ENCODE data around the gene CCDC188.
A peak's percentile ranks its signal among the peaks of the same experiment; 100 is the strongest.

The CCDC188 gene

GRCh38 chr22:20181194-20181883 is 30.5 kb upstream of the CCDC188 start:
- Histone ChIP-seq H3K36me3 (replicated peaks in 1 of 2; ENCODE audit: control insufficient read depth in 2 of 2, insufficient read depth in 2 of 2, low read length in 2 of 2) (no peaks in the 10 kb centered on the region), H3K9ac (ENCODE audit: low read depth, low read length, poor library complexity) (no peak overlapping the region), H3K4me2 (ENCODE audit: insufficient read depth, low read length, poor library complexity, severe bottlenecking) (no peak overlapping the region), H3K4me3 (ENCODE audit: low read length in 2 of 2) (no peak overlapping the region), H2BK120ac (ENCODE audit: low read depth, low read length) (peak overlapping the region; percentile 31), H2AFZ (ENCODE audit: low read length) (no peak overlapping the region), H2BK12ac (ENCODE audit: low read length) (no peak overlapping the region), H3K27ac (replicated peaks; ENCODE audit: low read length) (no peak overlapping the region), H3K4ac (ENCODE audit: low read length) (peak overlapping the region; percentile 66), H3K14ac (ENCODE audit: low read length) (peak overlapping the region; percentile 71), H4K91ac (ENCODE audit: low read depth, low read length, poor library complexity) (no peak overlapping the region), H3K79me1 (ENCODE audit: low read depth, low read length) (no peaks in the 10 kb centered on the region), H3K4me1 (ENCODE audit: control insufficient read depth in 2 of 2, insufficient read depth in 1 of 2, low read depth in 1 of 2, low read length in 2 of 2) (peaks cover 0 to 4% of the 10 kb centered on the region in 2 donors), H2AK5ac (ENCODE audit: low read depth, low read length) (peak overlapping the region; percentile 46), H4K8ac (ENCODE audit: low read depth, low read length) (no peak overlapping the region), H3K27me3 (ENCODE audit: control insufficient read depth in 3 of 3, insufficient read depth in 3 of 3, low read depth in 1 of 3, low read length in 3 of 3) (peaks cover 0 to 40% (median 0%) of the 10 kb centered on the region in 3 experiments), H3K23ac (ENCODE audit: low read depth, low read length, poor library complexity) (peak overlapping the region; percentile 44), H2BK5ac (ENCODE audit: low read length) (no peak overlapping the region), H3K9me3 (replicated peaks in 1 of 2; ENCODE audit: control insufficient read depth in 2 of 2, insufficient read depth in 1 of 2, low read depth in 1 of 2, low read length in 2 of 2) (no peaks in the 10 kb centered on the region), H3K18ac (ENCODE audit: low read length) (peak overlapping the region; percentile 27), H2BK15ac (ENCODE audit: low read length) (no peak overlapping the region)
- WGBS, 2 donors (ENCODE audit: extremely low coverage in 2 of 2, insufficient read length in 2 of 2, insufficient replicate concordance in 1 of 2) = no CpG with 5 or more reads among the region's 17 CpGs
- no peak for DNase-seq (ENCODE audit: low spot score)

GRCh38 chr22:20180640-20181039 is 29.8 kb upstream of the CCDC188 start:
- Histone ChIP-seq H3K18ac (ENCODE audit: low read length) (no peak overlapping the region), H3K4me3 (ENCODE audit: low read length in 2 of 2) (no peak overlapping the region), H4K91ac (ENCODE audit: low read depth, low read length, poor library complexity) (no peak overlapping the region), H3K79me1 (ENCODE audit: low read depth, low read length) (no peaks in the 10 kb centered on the region), H3K36me3 (replicated peaks in 1 of 2; ENCODE audit: control insufficient read depth in 2 of 2, insufficient read depth in 2 of 2, low read length in 2 of 2) (no peaks in the 10 kb centered on the region), H4K8ac (ENCODE audit: low read depth, low read length) (no peak overlapping the region), H2AFZ (ENCODE audit: low read length) (no peak overlapping the region), H3K9ac (ENCODE audit: low read depth, low read length, poor library complexity) (no peak overlapping the region), H3K4me1 (ENCODE audit: control insufficient read depth in 2 of 2, insufficient read depth in 1 of 2, low read depth in 1 of 2, low read length in 2 of 2) (peaks cover 0 to 2% of the 10 kb centered on the region in 2 donors), H3K14ac (ENCODE audit: low read length) (no peak overlapping the region), H3K23ac (ENCODE audit: low read depth, low read length, poor library complexity) (no peak overlapping the region), H2BK15ac (ENCODE audit: low read length) (no peak overlapping the region), H3K4ac (ENCODE audit: low read length) (no peak overlapping the region), H3K4me2 (ENCODE audit: insufficient read depth, low read length, poor library complexity, severe bottlenecking) (no peak overlapping the region), H2BK12ac (ENCODE audit: low read length) (no peak overlapping the region), H2BK120ac (ENCODE audit: low read depth, low read length) (no peak overlapping the region), H2AK5ac (ENCODE audit: low read depth, low read length) (no peak overlapping the region), H2BK5ac (ENCODE audit: low read length) (no peak overlapping the region), H3K9me3 (replicated peaks in 1 of 2; ENCODE audit: control insufficient read depth in 2 of 2, insufficient read depth in 1 of 2, low read depth in 1 of 2, low read length in 2 of 2) (no peaks in the 10 kb centered on the region), H3K27me3 (ENCODE audit: control insufficient read depth in 3 of 3, insufficient read depth in 3 of 3, low read depth in 1 of 3, low read length in 3 of 3) (peaks cover 0 to 40% (median 0%) of the 10 kb centered on the region in 3 experiments), H3K27ac (replicated peaks; ENCODE audit: low read length) (no peak overlapping the region)
- WGBS, 2 donors (ENCODE audit: extremely low coverage in 2 of 2, insufficient read length in 2 of 2, insufficient replicate concordance in 1 of 2) = no CpG with 5 or more reads among the region's 8 CpGs
- DNase-seq (ENCODE audit: low spot score) = no peak

DNA sequence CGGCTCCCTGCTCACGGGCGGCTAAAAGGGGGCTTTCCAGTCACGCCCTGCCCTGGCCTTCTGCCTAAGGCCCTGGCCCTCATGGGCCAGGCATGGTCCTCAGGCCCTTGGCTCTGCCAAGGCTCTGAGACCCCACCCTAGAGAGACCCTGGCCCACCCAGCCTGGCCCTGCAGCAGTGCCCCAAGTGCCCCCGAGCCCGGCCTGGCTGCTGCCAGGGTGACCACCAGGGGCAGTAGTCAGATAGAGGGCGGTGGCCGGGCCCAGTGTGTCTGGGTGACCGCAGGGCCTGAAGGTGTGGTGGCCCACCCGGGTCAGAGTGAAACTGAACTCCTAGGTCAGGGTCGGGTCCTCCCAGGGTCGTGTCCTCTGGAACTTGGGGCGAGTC is 29.4 kb upstream of the CCDC188 start:
- H3K4ac ChIP-seq (ENCODE audit: low read length) = no peak overlapping the region

DNA sequence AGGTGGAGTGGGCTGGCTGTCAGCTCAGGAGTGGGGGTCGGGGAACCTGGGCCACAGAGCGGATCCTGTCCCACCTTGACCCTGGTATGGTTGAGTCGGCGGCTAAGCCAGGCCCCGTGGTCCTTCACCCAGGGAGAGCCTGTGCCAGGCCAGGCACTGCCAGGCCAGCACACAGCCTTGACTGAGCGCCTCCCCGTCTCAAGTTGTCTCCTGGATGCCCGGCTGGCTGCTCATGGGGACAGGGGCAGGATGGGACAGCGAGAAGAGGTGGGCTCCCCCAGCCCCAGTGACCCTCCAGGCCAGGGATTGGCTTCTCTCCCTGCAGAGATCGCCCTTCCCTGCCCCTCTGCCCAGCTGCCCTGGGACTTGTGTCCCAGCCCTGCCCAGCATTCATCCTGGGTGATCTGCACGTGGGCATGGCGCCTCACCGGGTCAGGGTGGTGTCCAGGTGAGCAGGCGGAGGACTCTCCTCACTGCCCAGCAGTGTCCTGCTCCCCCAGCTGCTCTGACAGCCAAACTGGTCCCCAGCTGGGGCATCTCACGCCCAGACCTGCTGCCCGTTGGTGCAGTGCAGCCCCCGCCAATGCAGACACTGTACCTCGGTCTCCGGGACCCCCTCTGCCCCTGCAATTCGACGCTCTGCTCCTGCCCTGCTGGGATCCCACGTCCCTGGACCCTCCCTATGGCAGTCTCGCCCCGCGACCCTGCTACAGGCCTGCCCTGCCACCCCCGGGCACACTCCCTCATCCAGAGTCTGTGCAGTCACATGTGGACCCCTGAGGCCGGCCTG is 28.8 kb upstream of the CCDC188 start:
- H4K91ac ChIP-seq (ENCODE audit: low read depth, low read length, poor library complexity) = peak overlapping the region; percentile 97
- H2BK5ac ChIP-seq (ENCODE audit: low read length) = no peak overlapping the region
- H3K9me3 ChIP-seq (replicated peaks in 1 of 2; ENCODE audit: control insufficient read depth in 2 of 2, insufficient read depth in 1 of 2, low read depth in 1 of 2, low read length in 2 of 2) = no peaks in the 10 kb centered on the region
- no CpG with 5 or more reads among the region's 27 CpGs for WGBS, 2 donors (ENCODE audit: extremely low coverage in 2 of 2, insufficient read length in 2 of 2, insufficient replicate concordance in 1 of 2)
- peak overlapping the region; percentile 91 for H2BK120ac ChIP-seq (ENCODE audit: low read depth, low read length)
- no peak overlapping the region for H3K27ac ChIP-seq (replicated peaks; ENCODE audit: low read length)
- H2BK12ac ChIP-seq (ENCODE audit: low read length) = peak overlapping the region; percentile 84
- H3K27me3 ChIP-seq (ENCODE audit: control insufficient read depth in 3 of 3, insufficient read depth in 3 of 3, low read depth in 1 of 3, low read length in 3 of 3) = peaks cover 0 to 44% (median 0%) of the 10 kb centered on the region in 3 experiments
- peak overlapping the region; percentile 71 for H3K14ac ChIP-seq (ENCODE audit: low read length)
- H3K4ac ChIP-seq (ENCODE audit: low read length) = no peak overlapping the region
- no peaks in the 10 kb centered on the region for H3K36me3 ChIP-seq (replicated peaks in 1 of 2; ENCODE audit: control insufficient read depth in 2 of 2, insufficient read depth in 2 of 2, low read length in 2 of 2)
- H2AK5ac ChIP-seq (ENCODE audit: low read depth, low read length) = peak overlapping the region; percentile 97
- no peak overlapping the region for H3K4me2 ChIP-seq (ENCODE audit: insufficient read depth, low read length, poor library complexity, severe bottlenecking)
- H3K4me3 ChIP-seq (ENCODE audit: low read length in 2 of 2) = no peak overlapping the region
- peak overlapping the region; percentile 89 for H3K23ac ChIP-seq (ENCODE audit: low read depth, low read length, poor library complexity)
- no peak overlapping the region for H2AFZ ChIP-seq (ENCODE audit: low read length)
- no peaks in the 10 kb centered on the region for H3K79me1 ChIP-seq (ENCODE audit: low read depth, low read length)
- peaks cover 0 to 5% of the 10 kb centered on the region in 2 donors for H3K4me1 ChIP-seq (ENCODE audit: control insufficient read depth in 2 of 2, insufficient read depth in 1 of 2, low read depth in 1 of 2, low read length in 2 of 2)
- H4K8ac ChIP-seq (ENCODE audit: low read depth, low read length) = no peak overlapping the region
- H2BK15ac ChIP-seq (ENCODE audit: low read length) = peak overlapping the region; percentile 37
- H3K9ac ChIP-seq (ENCODE audit: low read depth, low read length, poor library complexity) = peak overlapping the region; percentile 77
- no peak for DNase-seq (ENCODE audit: low spot score)
- peak overlapping the region; percentile 59 for H3K18ac ChIP-seq (ENCODE audit: low read length)

More for the DNA sequence above, 29.4 kb upstream of the CCDC188 start:
- no peaks in the 10 kb centered on the region for H3K9me3 ChIP-seq (replicated peaks in 1 of 2; ENCODE audit: control insufficient read depth in 2 of 2, insufficient read depth in 1 of 2, low read depth in 1 of 2, low read length in 2 of 2)
- no peak overlapping the region for H3K27ac ChIP-seq (replicated peaks; ENCODE audit: low read length)
- H3K36me3 ChIP-seq (replicated peaks in 1 of 2; ENCODE audit: control insufficient read depth in 2 of 2, insufficient read depth in 2 of 2, low read length in 2 of 2) = no peaks in the 10 kb centered on the region
- H3K23ac ChIP-seq (ENCODE audit: low read depth, low read length, poor library complexity) = peak overlapping the region; percentile 89
- DNase-seq (ENCODE audit: low spot score) = no peak
- peaks cover 0 to 39% (median 0%) of the 10 kb centered on the region in 3 experiments for H3K27me3 ChIP-seq (ENCODE audit: control insufficient read depth in 3 of 3, insufficient read depth in 3 of 3, low read depth in 1 of 3, low read length in 3 of 3)
- no peak overlapping the region for H4K8ac ChIP-seq (ENCODE audit: low read depth, low read length)
- H3K79me1 ChIP-seq (ENCODE audit: low read depth, low read length) = no peaks in the 10 kb centered on the region
- no peak overlapping the region for H2BK5ac ChIP-seq (ENCODE audit: low read length)
- H2AK5ac ChIP-seq (ENCODE audit: low read depth, low read length) = peak overlapping the region; percentile 97
- no peak overlapping the region for H2AFZ ChIP-seq (ENCODE audit: low read length)
- H3K9ac ChIP-seq (ENCODE audit: low read depth, low read length, poor library complexity) = peak overlapping the region; percentile 77
- H3K4me1 ChIP-seq (ENCODE audit: control insufficient read depth in 2 of 2, insufficient read depth in 1 of 2, low read depth in 1 of 2, low read length in 2 of 2) = peaks cover 0 to 4% of the 10 kb centered on the region in 2 donors
- no peak overlapping the region for H3K18ac ChIP-seq (ENCODE audit: low read length)
- peak overlapping the region; percentile 84 for H2BK12ac ChIP-seq (ENCODE audit: low read length)
- H3K14ac ChIP-seq (ENCODE audit: low read length) = no peak overlapping the region
- no peak overlapping the region for H3K4me3 ChIP-seq (ENCODE audit: low read length in 2 of 2)
- WGBS, 2 donors (ENCODE audit: extremely low coverage in 2 of 2, insufficient read length in 2 of 2, insufficient replicate concordance in 1 of 2) = no CpG with 5 or more reads among the region's 13 CpGs
- peak overlapping the region; percentile 97 for H4K91ac ChIP-seq (ENCODE audit: low read depth, low read length, poor library complexity)
- peak overlapping the region; percentile 91 for H2BK120ac ChIP-seq (ENCODE audit: low read depth, low read length)
- no peak overlapping the region for H2BK15ac ChIP-seq (ENCODE audit: low read length)
- H3K4me2 ChIP-seq (ENCODE audit: insufficient read depth, low read length, poor library complexity, severe bottlenecking) = no peak overlapping the region

All from neuronal stem cell (in vitro differentiated cells).